NCI-H187 (cell line): ENCODE results near the gene RTN4IP1.

Experiments
- DNase-seq, 2 experiments: peaks; one replicate each; lab custom pipeline; 2025; lab: John Stamatoyannopoulos, UW

RTN4IP1 gene

DNA sequence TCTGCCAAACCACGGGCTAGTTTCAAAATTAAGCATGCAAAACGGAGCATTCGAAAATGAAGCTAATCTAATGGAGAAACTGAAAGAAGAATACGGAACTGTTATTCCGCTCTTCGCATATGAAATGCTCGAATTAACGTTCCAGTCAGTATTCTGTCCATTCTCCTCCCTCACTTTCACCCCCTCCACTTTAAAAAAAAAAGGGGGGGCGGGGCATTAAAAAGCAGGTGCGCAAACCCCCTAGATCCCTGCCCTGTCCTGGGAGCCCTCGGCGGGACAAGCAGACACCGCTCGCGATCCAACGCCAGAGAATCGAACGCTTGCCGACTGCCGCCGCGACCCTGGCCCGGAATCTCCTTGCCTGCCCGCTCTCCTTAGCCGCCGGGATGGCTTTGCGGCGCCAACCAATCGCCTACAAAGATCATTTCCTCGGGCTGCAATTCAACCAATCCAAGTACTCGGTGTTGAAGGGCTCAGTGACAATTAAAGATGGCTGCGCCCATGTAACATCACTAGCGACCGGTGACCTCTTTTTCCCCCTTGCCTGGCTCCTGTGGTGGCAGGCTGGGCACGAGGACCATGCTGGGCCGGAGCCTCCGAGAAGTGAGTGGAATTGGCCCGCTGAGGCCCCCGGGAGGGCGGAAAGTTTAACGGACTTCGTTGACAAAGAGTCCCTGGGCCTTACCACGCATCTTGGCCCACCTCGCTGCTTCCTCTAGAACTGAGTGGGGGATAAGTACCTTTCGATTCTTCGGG lies at the start of gene RTN4IP1, which contains the start of gene QRSL1:
TSS of gene RTN4IP1 (minus strand) at position 396 of the 756 bp plus-strand sequence. CDS start 477 bp downstream, outside the sequence.
TSS of gene QRSL1 (plus strand) at position 476 of the 756 bp plus-strand sequence. CDS start at position 580, 104 bp downstream.
- DNase-seq = peak; percentile 74 to 83

- no peak for DNase-seq
Measured at GRCh38 chr6:106677282-106677681, 48.0 kb upstream of the RTN4IP1 start.

GRCh38 chr6:106674541-106675229 lies 45.4 kb upstream of the RTN4IP1 start:
- no peak for DNase-seq

DNA sequence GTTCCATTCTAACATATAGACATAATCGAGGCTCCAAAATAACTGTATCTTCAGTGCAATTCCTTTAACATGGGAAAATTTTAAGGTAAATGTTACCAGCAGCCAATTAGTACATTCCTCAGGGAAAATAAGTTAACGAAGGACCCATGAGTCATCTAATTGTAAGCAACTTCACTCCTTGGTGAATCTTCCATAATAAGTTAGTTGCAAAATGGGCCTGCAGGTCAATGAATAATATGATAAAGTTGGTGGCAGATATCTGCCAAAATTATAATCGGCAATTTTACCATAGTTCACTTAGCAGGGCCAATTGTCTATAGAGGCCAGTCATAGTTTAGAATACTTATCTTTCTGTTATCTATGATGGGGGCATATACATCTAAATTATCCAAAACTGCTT lies 42.4 kb upstream of the RTN4IP1 start:
- DNase-seq = no peak

DNA sequence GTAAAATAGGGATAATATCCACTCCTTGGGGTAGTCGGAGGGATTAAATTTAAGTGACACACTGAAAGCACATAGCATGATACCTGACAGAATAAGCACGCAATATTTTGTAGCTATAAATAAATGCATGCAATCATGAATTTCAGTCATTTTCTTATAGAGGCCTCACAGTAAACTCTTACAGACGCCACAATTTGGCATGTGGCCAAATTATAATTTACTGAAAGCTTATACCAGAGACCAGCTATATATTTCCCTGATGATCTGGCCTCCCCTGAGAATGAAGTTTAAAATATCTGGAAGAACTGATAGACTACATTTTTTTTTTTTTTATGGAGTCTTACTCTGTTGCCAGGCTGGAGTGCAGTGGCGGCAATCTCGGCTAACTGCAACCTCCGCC lies 40.9 kb upstream of the RTN4IP1 start:
- no peak for DNase-seq

DNA sequence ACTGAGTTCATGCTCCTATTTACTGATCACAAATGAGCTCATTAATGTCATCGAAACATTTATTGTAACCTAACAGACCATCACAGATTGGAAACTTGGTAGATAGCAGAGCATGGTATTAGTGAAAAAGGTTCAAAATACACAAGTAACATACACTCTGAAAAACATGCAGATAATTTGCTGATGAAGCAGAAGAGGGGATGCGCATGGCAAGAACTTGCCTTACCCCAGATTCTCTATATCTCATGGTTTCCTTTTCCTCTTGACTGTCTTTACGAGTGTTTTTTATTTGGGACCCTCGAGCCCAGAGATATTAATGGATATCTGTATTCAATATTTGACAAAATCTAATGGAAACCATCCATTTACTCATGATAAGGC lies 37.7 kb upstream of the RTN4IP1 start:
- no peak for DNase-seq

DNA sequence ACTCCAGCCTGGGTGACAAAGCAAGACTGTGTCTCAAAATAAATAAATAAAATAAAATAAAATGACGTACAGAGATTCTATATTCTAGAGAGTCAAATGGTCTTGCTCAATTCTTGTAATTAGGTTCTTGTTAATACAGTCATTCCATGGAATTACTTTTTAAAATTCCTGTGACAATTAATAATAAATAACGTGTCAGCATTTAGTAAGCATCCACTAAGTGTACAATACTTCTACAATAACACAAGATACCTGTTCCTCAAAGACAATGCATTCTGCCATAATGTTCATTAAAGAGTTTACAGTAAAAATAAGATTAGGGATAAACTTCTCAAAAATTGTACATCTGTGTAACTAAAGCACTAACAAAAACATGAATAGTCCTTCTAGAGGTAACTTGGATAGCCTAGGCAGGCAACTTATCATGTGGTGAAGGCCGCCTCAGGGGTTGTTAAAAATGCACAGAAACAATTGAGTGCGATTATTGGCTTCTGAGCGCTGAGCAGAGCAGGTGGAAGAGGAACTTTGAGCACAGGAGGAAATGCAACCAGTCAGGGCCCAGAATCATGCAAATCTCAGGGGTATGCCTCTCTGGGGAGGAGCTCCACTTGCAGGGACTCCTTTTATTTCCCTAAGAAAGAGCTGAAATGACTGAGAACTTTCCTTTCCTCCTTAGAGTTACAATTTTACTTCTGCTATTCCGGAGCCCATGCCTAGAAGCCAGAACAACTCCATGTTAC lies 37.2 kb upstream of the RTN4IP1 start:
- no peak for DNase-seq

DNA sequence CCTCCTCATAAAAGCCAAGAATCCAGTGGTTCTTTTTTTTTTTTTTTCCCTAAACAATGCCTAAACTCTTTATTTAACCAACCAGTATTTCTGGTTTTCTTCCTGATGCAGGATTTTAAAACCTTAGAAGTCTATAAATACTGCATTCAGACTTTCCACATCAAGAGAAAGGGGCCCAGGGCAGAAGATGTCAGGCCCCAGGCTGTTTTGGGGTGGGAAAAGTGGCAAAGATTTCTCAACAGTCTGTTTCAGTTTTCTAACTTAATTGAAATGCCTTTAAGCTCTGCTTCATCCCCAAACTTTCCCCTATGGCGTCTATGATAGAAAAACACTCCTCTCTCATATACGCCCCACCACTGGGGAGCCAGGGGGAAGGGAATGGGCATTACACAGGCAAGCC lies 33.2 kb upstream of the RTN4IP1 start:
- no peak for DNase-seq

GRCh38 chr6:106659859-106660258 lies 30.6 kb upstream of the RTN4IP1 start:
- DNase-seq = no peak

- no peak for DNase-seq
Measured at GRCh38 chr6:106658469-106658868, 29.2 kb upstream of the RTN4IP1 start.

GRCh38 chr6:106648651-106649308 lies 19.5 kb upstream of the RTN4IP1 start:
- DNase-seq = no peak

- DNase-seq = no peak
Measured at GRCh38 chr6:106643061-106643460, 13.8 kb upstream of the RTN4IP1 start.

- no peak for DNase-seq
Measured at GRCh38 chr6:106642476-106642875, 13.2 kb upstream of the RTN4IP1 start.

GRCh38 chr6:106639812-106640211 lies 10.5 kb upstream of the RTN4IP1 start:
- DNase-seq = no peak

DNA sequence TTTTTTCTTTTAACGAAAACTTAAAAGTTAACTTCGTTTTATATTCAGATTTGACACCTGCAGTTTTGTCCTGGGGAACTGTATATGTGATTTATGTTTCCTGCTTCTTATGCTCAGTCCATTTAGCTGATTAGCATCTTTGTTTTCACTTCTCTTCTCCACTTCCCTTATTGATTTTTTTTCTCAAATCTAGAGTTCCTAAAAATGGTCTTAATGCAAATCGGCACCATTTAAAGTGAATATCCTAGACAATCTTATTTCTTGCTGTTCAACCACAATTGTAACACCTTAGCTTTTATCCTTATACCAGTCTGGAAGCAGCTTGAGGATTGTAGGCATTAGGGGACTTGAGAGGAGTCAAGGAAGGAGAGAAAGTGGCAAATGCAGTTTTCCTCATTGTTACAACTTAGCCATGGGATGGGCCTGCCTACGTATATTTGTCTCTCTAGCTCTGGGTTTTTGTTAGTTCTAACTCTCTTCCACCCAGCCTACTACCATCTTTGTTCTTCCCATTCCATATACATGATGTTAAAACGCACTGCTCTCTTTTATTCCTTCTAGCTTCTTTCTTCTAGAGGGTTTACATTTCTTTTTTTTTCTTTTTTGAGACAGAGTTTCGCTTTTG lies 8.5 kb upstream of the RTN4IP1 start:
- DNase-seq = no peak

DNA sequence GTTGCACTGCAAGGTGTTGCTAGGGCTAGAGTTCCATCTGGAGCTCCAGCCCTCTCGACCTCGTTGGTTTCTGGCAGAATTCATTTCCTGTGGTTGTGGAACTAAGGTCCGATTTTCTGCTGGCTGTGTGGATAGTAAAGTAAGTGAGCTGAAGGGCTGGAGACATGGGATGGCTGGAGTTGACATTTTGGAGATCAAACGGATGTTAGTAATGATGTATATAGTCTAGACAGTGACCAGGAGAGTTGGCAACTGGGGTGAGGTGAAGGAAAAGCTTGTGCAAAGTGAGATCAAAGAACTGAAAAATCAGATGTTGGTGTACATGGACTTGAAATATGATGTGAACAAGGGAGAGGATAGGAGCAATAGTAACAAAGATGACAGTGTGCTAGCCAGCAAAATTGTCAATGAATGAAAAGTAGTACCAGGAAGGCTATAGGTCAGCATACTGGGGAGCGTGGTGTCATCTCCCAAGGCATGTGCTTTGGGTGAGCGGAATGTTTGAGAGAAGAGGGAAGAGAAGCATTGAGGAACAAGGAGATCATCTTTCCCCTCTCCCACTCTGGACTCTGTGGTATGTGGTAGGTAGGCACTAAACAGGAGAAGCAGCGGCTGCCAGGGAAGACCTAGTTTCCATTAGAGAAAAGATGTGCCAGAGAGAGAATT lies 7.9 kb upstream of the RTN4IP1 start:
- DNase-seq = no peak

DNA sequence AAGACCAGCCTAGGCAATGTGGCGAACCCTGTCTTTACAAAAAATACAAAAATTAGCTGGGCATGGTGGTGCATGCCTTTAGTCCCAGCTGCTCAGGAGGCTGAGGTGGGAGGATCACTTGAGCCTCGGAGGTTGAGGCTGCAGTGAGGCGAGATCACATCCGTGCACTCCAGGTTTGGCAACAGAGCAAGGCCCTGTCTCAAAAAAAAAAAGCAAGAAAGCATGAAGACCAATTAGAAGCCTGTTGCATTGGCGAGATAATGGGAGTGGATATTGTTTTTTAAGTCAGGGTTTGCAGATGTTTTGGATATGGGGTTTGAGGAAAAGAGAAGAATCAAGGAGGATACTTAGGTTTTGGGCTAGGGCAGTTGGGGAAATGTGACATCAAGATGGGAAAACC lies 5.3 kb upstream of the RTN4IP1 start:
- no peak for DNase-seq

DNA sequence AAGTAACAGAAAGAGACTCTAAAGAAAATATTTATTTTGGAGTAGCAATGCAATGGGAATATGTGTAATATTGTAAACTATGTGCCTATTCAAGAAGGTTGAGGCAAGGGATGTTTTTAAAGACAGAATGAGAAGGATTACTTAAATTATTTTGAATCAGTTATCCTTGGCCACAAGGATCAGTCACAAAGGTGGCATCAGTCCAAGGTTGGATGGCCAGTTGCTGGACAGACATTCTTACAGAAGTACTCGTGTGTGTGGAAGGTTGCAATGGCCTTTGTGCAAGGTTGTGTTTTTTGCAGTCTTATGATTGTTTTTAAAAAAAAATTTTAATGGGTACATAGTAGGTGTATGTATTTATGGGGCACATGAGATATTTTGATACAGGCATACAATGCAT lies 2.0 kb upstream of the RTN4IP1 start:
- DNase-seq = no peak

- DNase-seq = no peak
Measured at GRCh38 chr6:106630366-106630765, 1.1 kb upstream of the RTN4IP1 start.

- no peak for DNase-seq
Measured at GRCh38 chr6:106629859-106630163, 513 bp upstream of the RTN4IP1 start.

GRCh38 chr6:106628658-106629102 lies 618 bp downstream of the RTN4IP1 start:
- no peak for DNase-seq
